Neural cell (in vitro differentiated cells): ENCODE results near the gene USP17L27. TPM values are rescaled to one million over a fixed set of nuclear protein-coding genes. Genes with fewer than 3 reads are reported as not detected.
"Not testable (repeated sequence)": the region's sequence is repeated elsewhere in the genome, so short reads cannot be mapped to it uniquely, and the experiment has no call there.

Experiments
- H2AFZ ChIP-seq: fragments of 200-600, 300-800 bp; sonication (generic), shearing (Covaris generic); 2 replicates; pipeline ENCODE4 v1.6.0; 2014; ENCODE audit warnings: low read depth, mild to moderate bottlenecking, antibody characterized with exemption, low read length, moderate library complexity
- H3F3A ChIP-seq: fragments of 200-600 bp; shearing (Covaris generic); 2 replicates; pipeline ENCODE4 v1.6.1; 2016; ENCODE audit warnings: mild to moderate bottlenecking, moderate library complexity, mixed read lengths, antibody characterized with exemption, low read length; ENCODE audit not compliant: insufficient read depth, poor library complexity, severe bottlenecking
- H3K27ac ChIP-seq: fragments of 200-600, 300-800 bp; sonication (generic), shearing (Covaris generic); 2 replicates; pipeline ENCODE4 v1.5.1; 2014; ENCODE audit warnings: mild to moderate bottlenecking, low read length, moderate library complexity
- H3K27me3 ChIP-seq: fragments of 300-800, 200-600 bp; sonication (generic), shearing (Covaris generic); 2 replicates; pipeline ENCODE4 v1.6.0; 2014; ENCODE audit warnings: mild to moderate bottlenecking, low read depth, low read length, moderate library complexity; ENCODE audit not compliant: insufficient read depth
- H3K36me3 ChIP-seq: fragments of 300-800, 200-600 bp; sonication (generic), shearing (Covaris generic); 2 replicates; pipeline ENCODE4 v1.5.1; 2014; ENCODE audit warnings: mild to moderate bottlenecking, antibody characterized with exemption, low read length, moderate library complexity; ENCODE audit not compliant: insufficient read depth
- H3K4me2 ChIP-seq: fragments of 300-800, 200-600 bp; sonication (generic), shearing (Covaris generic); 2 replicates; pipeline ENCODE4 v1.6.0; 2014; ENCODE audit warnings: mild to moderate bottlenecking, low read length
- H3K4me3 ChIP-seq: fragments of 300-800, 200-600 bp; sonication (generic), shearing (Covaris generic); 2 replicates; pipeline ENCODE4 v1.5.1; 2014; ENCODE audit warnings: mild to moderate bottlenecking, low read length, moderate library complexity
- H3K79me2 ChIP-seq: fragments of 200-600 bp; shearing (Covaris generic); replicated peaks from 2 replicates; pipeline ENCODE4 v1.6.0; 2014; ENCODE audit warnings: mild to moderate bottlenecking, low read length, moderate library complexity; ENCODE audit not compliant: insufficient read depth
- H3K9ac ChIP-seq: fragments of 300-800, 200-600 bp; sonication (generic), shearing (Covaris generic); 2 replicates; pipeline ENCODE4 v1.6.1; 2016; ENCODE audit warnings: mild to moderate bottlenecking, low read length, mixed read lengths
- H3K9me2 ChIP-seq: fragments of 200-600 bp; shearing (Covaris generic); 2 replicates; pipeline ENCODE4 v1.6.1; 2016; ENCODE audit warnings: mild to moderate bottlenecking, low read length, mixed read lengths; ENCODE audit not compliant: insufficient read depth
- H3K9me3 ChIP-seq: fragments of 200-600, 300-800 bp; sonication (generic), shearing (Covaris generic); 2 replicates; pipeline ENCODE4 v1.6.1; 2016; ENCODE audit warnings: mild to moderate bottlenecking, mixed run types, low read length, moderate library complexity, mixed read lengths
- H4K20me1 ChIP-seq: fragments of 200-600 bp; shearing (Covaris generic); 2 replicates; pipeline ENCODE4 v1.6.1; 2016; ENCODE audit warnings: mild to moderate bottlenecking, mixed run types; ENCODE audit not compliant: insufficient read depth
- CTCF ChIP-seq: fragments of 450-650 bp; IDR thresholded peaks from 2 replicates; pipeline ENCODE4 v1.5.1; 2014; ENCODE audit warnings: antibody characterized with exemption, mild to moderate bottlenecking, moderate library complexity; ENCODE audit not compliant: poor library complexity, severe bottlenecking
- EP300 ChIP-seq: fragments of 450-650 bp; conservative IDR thresholded peaks from 2 replicates; pipeline ENCODE4 v1.6.1; 2014; ENCODE audit warnings: antibody characterized with exemption, mild to moderate bottlenecking, moderate library complexity; ENCODE audit not compliant: poor library complexity, severe bottlenecking
- EZH2 ChIP-seq: fragments of 200-600, 300-800 bp; shearing (Covaris generic), sonication (generic); IDR thresholded peaks from 2 replicates; pipeline ENCODE4 v1.6.1; 2014; ENCODE audit warnings: antibody characterized with exemption, low read length, borderline replicate concordance, mild to moderate bottlenecking; ENCODE audit not compliant: insufficient read depth, poor library complexity, severe bottlenecking
- POLR2AphosphoS5 ChIP-seq: IDR thresholded peaks from 2 replicates; pipeline ENCODE4 v1.6.1; 2012
- RAD21 ChIP-seq: fragments of 450-650 bp; conservative IDR thresholded peaks from 2 replicates; pipeline ENCODE4 v1.6.1; 2014; ENCODE audit warnings: antibody characterized with exemption, mild to moderate bottlenecking, moderate library complexity
- SMC3 ChIP-seq: fragments of 450-650 bp; conservative IDR thresholded peaks from 2 replicates; pipeline ENCODE4 v1.6.1; 2014; ENCODE audit warnings: antibody characterized with exemption, mild to moderate bottlenecking, moderate library complexity; ENCODE audit not compliant: poor library complexity
- TAF1 ChIP-seq: IDR thresholded peaks from 2 replicates; pipeline ENCODE4 v1.6.1; 2012; ENCODE audit warnings: low read depth
- polyA plus RNA-seq: library from polyadenylated mRNA; depleted of rRNA; stranded (reverse); fragments of >200 nt; gene quantifications from 2 replicates; pipeline ENCODE4 v1.2.3, GENCODE V29; 2014

USP17L27 gene
- polyA plus RNA-seq, 1 donor from 2014 or later = not detected

- not testable (repeated sequence) for H3K9me3 ChIP-seq, H3K9ac ChIP-seq, H3K9me2 ChIP-seq, H3K36me3 ChIP-seq, H2AFZ ChIP-seq, H4K20me1 ChIP-seq, H3F3A ChIP-seq, H3K27ac ChIP-seq, H3K79me2 ChIP-seq, H3K4me2 ChIP-seq, H3K27me3 ChIP-seq, H3K4me3 ChIP-seq
Observed at GRCh38 chr4:9350866-9351265, 6.9 kb downstream of the USP17L27 start.

GRCh38 chr4:9353338-9353737, 9.4 kb downstream of the USP17L27 start, which contains the start of gene USP17L29:
Gene USP17L29 (plus strand): TSS chr4:9353638. CDS start chr4:9353638, 0 bp downstream.
- not testable (repeated sequence) for H3F3A ChIP-seq, H3K9ac ChIP-seq, H3K79me2 ChIP-seq, H3K4me3 ChIP-seq, H3K9me3 ChIP-seq, H3K27ac ChIP-seq, H3K27me3 ChIP-seq, H2AFZ ChIP-seq, H4K20me1 ChIP-seq, H3K36me3 ChIP-seq, H3K9me2 ChIP-seq, H3K4me2 ChIP-seq

- not testable (repeated sequence) for H3K4me2 ChIP-seq, H3K4me3 ChIP-seq, H3K36me3 ChIP-seq, H2AFZ ChIP-seq, H3K79me2 ChIP-seq, H3K9me2 ChIP-seq, H3K27me3 ChIP-seq, H4K20me1 ChIP-seq, H3K9me3 ChIP-seq, H3K27ac ChIP-seq, H3F3A ChIP-seq, H3K9ac ChIP-seq
Observed at GRCh38 chr4:9362829-9363228, 18.9 kb downstream of the USP17L27 start, which contains the start of gene USP17L30. Gene USP17L30 (plus strand): TSS chr4:9363129. CDS start chr4:9363129, 0 bp downstream.

GRCh38 chr4:9379881-9380280, 35.9 kb downstream of the USP17L27 start:
- not testable (repeated sequence) for H3K79me2 ChIP-seq, H3K9ac ChIP-seq, H3K27ac ChIP-seq, H3K4me3 ChIP-seq, H4K20me1 ChIP-seq, H3K36me3 ChIP-seq, H3K9me3 ChIP-seq, H3K9me2 ChIP-seq, H3K4me2 ChIP-seq, H3F3A ChIP-seq, H2AFZ ChIP-seq, H3K27me3 ChIP-seq

- H3K4me3 ChIP-seq, H3K9me3 ChIP-seq, H3K9ac ChIP-seq, H3F3A ChIP-seq, H3K27ac ChIP-seq, H3K79me2 ChIP-seq, H4K20me1 ChIP-seq, H3K27me3 ChIP-seq, H3K9me2 ChIP-seq, H3K36me3 ChIP-seq, H2AFZ ChIP-seq, H3K4me2 ChIP-seq: not testable (repeated sequence)
Observed at GRCh38 chr4:9381012-9381534, 37.1 kb downstream of the USP17L27 start.

- Histone ChIP-seq H3K9me2 (no peaks in the 10 kb centered on the region), H3K27me3 (no peaks in the 10 kb centered on the region), H3K4me2 (no peak overlapping the region), H2AFZ (no peak overlapping the region), H3K4me3 (no peak overlapping the region), H4K20me1 (no peaks in the 10 kb centered on the region), H3F3A (no peaks in the 10 kb centered on the region), H3K79me2 (no peaks in the 10 kb centered on the region), H3K9me3 (no peaks in the 10 kb centered on the region), H3K36me3 (no peaks in the 10 kb centered on the region), H3K9ac (no peak overlapping the region), H3K27ac (no peak overlapping the region)
- TF ChIP-seq POLR2AphosphoS5 = no peak
- TF ChIP-seq SMC3 = no peak
- TF ChIP-seq EZH2 = no peak
- no peak for TF ChIP-seq RAD21
- TF ChIP-seq TAF1 = no peak
- TF ChIP-seq EP300 = no peak
- TF ChIP-seq CTCF = no peak
Observed at GRCh38 chr4:9384126-9384525, 40.2 kb downstream of the USP17L27 start.
